GM23338 (cell line): ENCODE results near the gene HEPACAM.

ENCODE experiments used
- CREB1 ChIP-seq: fragments of 250-450 bp; sonication (Bioruptor Pico); IDR thresholded peaks from 2 replicates; pipeline ENCODE4 v1.5.0; 2020; ENCODE audit warnings: low read depth, mild to moderate bottlenecking, moderate library complexity
- EZH2 ChIP-seq: fragments of 200-600 bp; sonication (generic); IDR thresholded peaks from one replicate; pipeline ENCODE4 v1.8.0; 2017; ENCODE audit warnings: antibody characterized with exemption, mild to moderate bottlenecking, low read depth; ENCODE audit not compliant: unreplicated experiment
- EZH2phosphoT487 ChIP-seq: fragments of 200-600 bp; sonication (generic); IDR thresholded peaks from one replicate; pipeline ENCODE4 v1.8.1; 2018; ENCODE audit warnings: antibody characterized with exemption; ENCODE audit not compliant: unreplicated experiment
- JUNB ChIP-seq: IDR thresholded peaks from one replicate; pipeline ENCODE4 v1.6.1; 2016; ENCODE audit warnings: antibody characterized with exemption; ENCODE audit not compliant: unreplicated experiment
- NANOG ChIP-seq: IDR thresholded peaks from 2 replicates; pipeline ENCODE4 v1.6.1; 2016; ENCODE audit warnings: antibody characterized with exemption, borderline replicate concordance
- POLR2AphosphoS5 ChIP-seq: IDR thresholded peaks from 2 replicates; pipeline ENCODE4 v1.6.1; 2016; ENCODE audit warnings: antibody characterized with exemption, low read depth
- STAT1 ChIP-seq: IDR thresholded peaks from one replicate; pipeline ENCODE4 v1.6.1; 2016; ENCODE audit warnings: antibody characterized with exemption; ENCODE audit not compliant: unreplicated experiment
- ZNF114 ChIP-seq: fragments of 250-450 bp; sonication (Bioruptor Pico); IDR thresholded peaks from 2 replicates; pipeline ENCODE4 v1.5.0; 2020; ENCODE audit warnings: mild to moderate bottlenecking, moderate library complexity
- ZNF331 ChIP-seq: fragments of 250-450 bp; sonication (Bioruptor Pico); IDR thresholded peaks from 2 replicates; pipeline ENCODE4 v1.5.0; 2020; ENCODE audit warnings: low read depth, mild to moderate bottlenecking, moderate library complexity
- TF ChIP-seq, protein P1 (sequence below), 2 experiments: fragments of 200-600 bp in 1 of 2; sonication (generic) in 1 of 2; conservative IDR thresholded peaks; 2 replicates each; pipeline versions ENCODE4 v1.5.1 to v1.6.1; 2016 to 2017; ENCODE audit warnings: antibody characterized with exemption in 2 of 2, low read depth in 2 of 2, mild to moderate bottlenecking in 2 of 2, moderate library complexity in 1 of 2
- TF ChIP-seq, protein P2 (sequence below): IDR thresholded peaks from 2 replicates; pipeline ENCODE4 v1.6.1; 2016; ENCODE audit warnings: antibody characterized with exemption
- TF ChIP-seq, protein P3 (sequence below): IDR thresholded peaks from one replicate; pipeline ENCODE4 v1.6.1; 2018; ENCODE audit warnings: antibody characterized with exemption; ENCODE audit not compliant: unreplicated experiment
- TF ChIP-seq, protein P4 (sequence below): fragments of 250-450 bp; sonication (Bioruptor Pico); IDR thresholded peaks from 2 replicates; pipeline ENCODE4 v1.5.0; 2020; ENCODE audit warnings: mild to moderate bottlenecking, moderate library complexity

DNA sequence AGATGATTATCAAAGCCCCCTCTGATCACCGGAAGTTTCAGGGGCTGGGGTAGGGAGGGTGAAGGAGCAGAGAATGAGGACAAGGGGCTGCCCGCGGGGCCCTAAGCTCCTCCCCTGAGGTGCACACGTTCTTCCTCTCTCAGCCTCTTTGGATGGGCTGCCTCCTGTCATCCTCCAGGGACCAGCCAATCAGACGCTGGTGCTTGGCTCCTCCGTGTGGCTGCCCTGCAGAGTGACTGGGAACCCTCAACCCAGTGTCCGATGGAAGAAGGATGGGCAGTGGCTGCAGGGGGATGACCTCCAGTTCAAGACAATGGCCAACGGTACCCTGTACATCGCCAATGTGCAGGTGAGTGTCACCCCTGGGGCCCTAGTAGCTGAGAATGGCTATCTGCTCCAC is 63.1 kb downstream of the HEPACAM start:
- TF ChIP-seq EZH2phosphoT487 (no peak), STAT1 (no peak), POLR2AphosphoS5 (no peak), CREB1 (CRISPR knock-in tag) (no peak), EZH2 (no peak), ZNF114 (CRISPR knock-in tag) (no peak), ZNF331 (CRISPR knock-in tag) (no peak), JUNB (no peak), NANOG (no peak)
- TF ChIP-seq, protein P1, sequence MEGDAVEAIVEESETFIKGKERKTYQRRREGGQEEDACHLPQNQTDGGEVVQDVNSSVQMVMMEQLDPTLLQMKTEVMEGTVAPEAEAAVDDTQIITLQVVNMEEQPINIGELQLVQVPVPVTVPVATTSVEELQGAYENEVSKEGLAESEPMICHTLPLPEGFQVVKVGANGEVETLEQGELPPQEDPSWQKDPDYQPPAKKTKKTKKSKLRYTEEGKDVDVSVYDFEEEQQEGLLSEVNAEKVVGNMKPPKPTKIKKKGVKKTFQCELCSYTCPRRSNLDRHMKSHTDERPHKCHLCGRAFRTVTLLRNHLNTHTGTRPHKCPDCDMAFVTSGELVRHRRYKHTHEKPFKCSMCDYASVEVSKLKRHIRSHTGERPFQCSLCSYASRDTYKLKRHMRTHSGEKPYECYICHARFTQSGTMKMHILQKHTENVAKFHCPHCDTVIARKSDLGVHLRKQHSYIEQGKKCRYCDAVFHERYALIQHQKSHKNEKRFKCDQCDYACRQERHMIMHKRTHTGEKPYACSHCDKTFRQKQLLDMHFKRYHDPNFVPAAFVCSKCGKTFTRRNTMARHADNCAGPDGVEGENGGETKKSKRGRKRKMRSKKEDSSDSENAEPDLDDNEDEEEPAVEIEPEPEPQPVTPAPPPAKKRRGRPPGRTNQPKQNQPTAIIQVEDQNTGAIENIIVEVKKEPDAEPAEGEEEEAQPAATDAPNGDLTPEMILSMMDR (conservative IDR thresholded peaks at IDR 0.05; ENCODE audit: low read depth in 2 of 2): peak in 1 of 2 experiments; percentile 44; a peak in 3 of 4 replicates
- TF ChIP-seq, protein P2, sequence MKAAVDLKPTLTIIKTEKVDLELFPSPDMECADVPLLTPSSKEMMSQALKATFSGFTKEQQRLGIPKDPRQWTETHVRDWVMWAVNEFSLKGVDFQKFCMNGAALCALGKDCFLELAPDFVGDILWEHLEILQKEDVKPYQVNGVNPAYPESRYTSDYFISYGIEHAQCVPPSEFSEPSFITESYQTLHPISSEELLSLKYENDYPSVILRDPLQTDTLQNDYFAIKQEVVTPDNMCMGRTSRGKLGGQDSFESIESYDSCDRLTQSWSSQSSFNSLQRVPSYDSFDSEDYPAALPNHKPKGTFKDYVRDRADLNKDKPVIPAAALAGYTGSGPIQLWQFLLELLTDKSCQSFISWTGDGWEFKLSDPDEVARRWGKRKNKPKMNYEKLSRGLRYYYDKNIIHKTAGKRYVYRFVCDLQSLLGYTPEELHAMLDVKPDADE: no peak
- TF ChIP-seq, protein P3, sequence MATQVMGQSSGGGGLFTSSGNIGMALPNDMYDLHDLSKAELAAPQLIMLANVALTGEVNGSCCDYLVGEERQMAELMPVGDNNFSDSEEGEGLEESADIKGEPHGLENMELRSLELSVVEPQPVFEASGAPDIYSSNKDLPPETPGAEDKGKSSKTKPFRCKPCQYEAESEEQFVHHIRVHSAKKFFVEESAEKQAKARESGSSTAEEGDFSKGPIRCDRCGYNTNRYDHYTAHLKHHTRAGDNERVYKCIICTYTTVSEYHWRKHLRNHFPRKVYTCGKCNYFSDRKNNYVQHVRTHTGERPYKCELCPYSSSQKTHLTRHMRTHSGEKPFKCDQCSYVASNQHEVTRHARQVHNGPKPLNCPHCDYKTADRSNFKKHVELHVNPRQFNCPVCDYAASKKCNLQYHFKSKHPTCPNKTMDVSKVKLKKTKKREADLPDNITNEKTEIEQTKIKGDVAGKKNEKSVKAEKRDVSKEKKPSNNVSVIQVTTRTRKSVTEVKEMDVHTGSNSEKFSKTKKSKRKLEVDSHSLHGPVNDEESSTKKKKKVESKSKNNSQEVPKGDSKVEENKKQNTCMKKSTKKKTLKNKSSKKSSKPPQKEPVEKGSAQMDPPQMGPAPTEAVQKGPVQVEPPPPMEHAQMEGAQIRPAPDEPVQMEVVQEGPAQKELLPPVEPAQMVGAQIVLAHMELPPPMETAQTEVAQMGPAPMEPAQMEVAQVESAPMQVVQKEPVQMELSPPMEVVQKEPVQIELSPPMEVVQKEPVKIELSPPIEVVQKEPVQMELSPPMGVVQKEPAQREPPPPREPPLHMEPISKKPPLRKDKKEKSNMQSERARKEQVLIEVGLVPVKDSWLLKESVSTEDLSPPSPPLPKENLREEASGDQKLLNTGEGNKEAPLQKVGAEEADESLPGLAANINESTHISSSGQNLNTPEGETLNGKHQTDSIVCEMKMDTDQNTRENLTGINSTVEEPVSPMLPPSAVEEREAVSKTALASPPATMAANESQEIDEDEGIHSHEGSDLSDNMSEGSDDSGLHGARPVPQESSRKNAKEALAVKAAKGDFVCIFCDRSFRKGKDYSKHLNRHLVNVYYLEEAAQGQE: no peak
- TF ChIP-seq, protein P4, sequence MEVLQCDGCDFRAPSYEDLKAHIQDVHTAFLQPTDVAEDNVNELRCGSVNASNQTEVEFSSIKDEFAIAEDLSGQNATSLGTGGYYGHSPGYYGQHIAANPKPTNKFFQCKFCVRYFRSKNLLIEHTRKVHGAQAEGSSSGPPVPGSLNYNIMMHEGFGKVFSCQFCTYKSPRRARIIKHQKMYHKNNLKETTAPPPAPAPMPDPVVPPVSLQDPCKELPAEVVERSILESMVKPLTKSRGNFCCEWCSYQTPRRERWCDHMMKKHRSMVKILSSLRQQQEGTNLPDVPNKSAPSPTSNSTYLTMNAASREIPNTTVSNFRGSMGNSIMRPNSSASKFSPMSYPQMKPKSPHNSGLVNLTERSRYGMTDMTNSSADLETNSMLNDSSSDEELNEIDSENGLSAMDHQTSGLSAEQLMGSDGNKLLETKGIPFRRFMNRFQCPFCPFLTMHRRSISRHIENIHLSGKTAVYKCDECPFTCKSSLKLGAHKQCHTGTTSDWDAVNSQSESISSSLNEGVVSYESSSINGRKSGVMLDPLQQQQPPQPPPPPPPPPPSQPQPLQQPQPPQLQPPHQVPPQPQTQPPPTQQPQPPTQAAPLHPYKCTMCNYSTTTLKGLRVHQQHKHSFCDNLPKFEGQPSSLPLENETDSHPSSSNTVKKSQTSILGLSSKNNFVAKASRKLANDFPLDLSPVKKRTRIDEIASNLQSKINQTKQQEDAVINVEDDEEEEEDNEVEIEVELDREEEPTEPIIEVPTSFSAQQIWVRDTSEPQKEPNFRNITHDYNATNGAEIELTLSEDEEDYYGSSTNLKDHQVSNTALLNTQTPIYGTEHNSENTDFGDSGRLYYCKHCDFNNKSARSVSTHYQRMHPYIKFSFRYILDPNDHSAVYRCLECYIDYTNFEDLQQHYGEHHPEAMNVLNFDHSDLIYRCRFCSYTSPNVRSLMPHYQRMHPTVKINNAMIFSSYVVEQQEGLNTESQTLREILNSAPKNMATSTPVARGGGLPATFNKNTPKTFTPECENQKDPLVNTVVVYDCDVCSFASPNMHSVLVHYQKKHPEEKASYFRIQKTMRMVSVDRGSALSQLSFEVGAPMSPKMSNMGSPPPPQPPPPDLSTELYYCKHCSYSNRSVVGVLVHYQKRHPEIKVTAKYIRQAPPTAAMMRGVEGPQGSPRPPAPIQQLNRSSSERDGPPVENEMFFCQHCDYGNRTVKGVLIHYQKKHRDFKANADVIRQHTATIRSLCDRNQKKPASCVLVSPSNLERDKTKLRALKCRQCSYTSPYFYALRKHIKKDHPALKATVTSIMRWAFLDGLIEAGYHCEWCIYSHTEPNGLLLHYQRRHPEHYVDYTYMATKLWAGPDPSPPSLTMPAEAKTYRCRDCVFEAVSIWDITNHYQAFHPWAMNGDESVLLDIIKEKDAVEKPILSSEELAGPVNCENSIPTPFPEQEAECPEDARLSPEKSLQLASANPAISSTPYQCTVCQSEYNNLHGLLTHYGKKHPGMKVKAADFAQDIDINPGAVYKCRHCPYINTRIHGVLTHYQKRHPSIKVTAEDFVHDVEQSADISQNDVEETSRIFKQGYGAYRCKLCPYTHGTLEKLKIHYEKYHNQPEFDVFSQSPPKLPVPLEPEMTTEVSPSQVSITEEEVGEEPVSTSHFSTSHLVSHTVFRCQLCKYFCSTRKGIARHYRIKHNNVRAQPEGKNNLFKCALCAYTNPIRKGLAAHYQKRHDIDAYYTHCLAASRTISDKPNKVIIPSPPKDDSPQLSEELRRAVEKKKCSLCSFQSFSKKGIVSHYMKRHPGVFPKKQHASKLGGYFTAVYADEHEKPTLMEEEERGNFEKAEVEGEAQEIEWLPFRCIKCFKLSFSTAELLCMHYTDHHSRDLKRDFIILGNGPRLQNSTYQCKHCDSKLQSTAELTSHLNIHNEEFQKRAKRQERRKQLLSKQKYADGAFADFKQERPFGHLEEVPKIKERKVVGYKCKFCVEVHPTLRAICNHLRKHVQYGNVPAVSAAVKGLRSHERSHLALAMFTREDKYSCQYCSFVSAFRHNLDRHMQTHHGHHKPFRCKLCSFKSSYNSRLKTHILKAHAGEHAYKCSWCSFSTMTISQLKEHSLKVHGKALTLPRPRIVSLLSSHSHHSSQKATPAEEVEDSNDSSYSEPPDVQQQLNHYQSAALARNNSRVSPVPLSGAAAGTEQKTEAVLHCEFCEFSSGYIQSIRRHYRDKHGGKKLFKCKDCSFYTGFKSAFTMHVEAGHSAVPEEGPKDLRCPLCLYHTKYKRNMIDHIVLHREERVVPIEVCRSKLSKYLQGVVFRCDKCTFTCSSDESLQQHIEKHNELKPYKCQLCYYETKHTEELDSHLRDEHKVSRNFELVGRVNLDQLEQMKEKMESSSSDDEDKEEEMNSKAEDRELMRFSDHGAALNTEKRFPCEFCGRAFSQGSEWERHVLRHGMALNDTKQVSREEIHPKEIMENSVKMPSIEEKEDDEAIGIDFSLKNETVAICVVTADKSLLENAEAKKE (CRISPR knock-in tag): no peak
